Keratinocyte (primary cell): ENCODE measurements around the gene SLC13A3. TPM values are rescaled to one million over a fixed set of nuclear protein-coding genes. Genes with fewer than 3 reads are reported as not detected.

ENCODE experiments used
- DNase-seq: peaks from one replicate; pipeline ENCODE4 v3.0.0-alpha.2; 2011; ENCODE audit warnings: low read depth, missing footprints, low spot score
- FAIRE-seq: peaks from 2 replicates; lab custom pipeline; 2011; peaks lifted over from hg19 to GRCh38; lab: Jason Lieb, UNC
- H2AFZ ChIP-seq: 2 replicates; pipeline ENCODE4 v1.6.0; 2012; ENCODE audit warnings: low read length, control low read depth, inconsistent platforms; ENCODE audit not compliant: control insufficient read depth
- H3K27ac ChIP-seq: 2 replicates; pipeline ENCODE4 v1.5.1; 2011; ENCODE audit warnings: low read length; ENCODE audit not compliant: control insufficient read depth, insufficient read depth
- H3K27me3 ChIP-seq: 3 replicates; pipeline ENCODE4 v1.6.0; 2011; ENCODE audit warnings: low read length; ENCODE audit not compliant: control insufficient read depth, insufficient read depth; ENCODE audit errors: extremely low read depth
- H3K36me3 ChIP-seq, 2 experiments: 2 replicates in 1 of 2; 3 replicates in 1 of 2; pipeline ENCODE4 v1.5.1; 2011; ENCODE audit warnings: low read length in 2 of 2, mild to moderate bottlenecking in 1 of 2; ENCODE audit not compliant: control insufficient read depth in 2 of 2, insufficient read depth in 2 of 2; ENCODE audit errors: extremely low read depth in 1 of 2
- H3K4me1 ChIP-seq: 3 replicates; pipeline ENCODE4 v1.5.1; 2011; ENCODE audit warnings: low read length; ENCODE audit not compliant: control insufficient read depth, insufficient read depth; ENCODE audit errors: extremely low read depth
- H3K4me2 ChIP-seq: 3 replicates; pipeline ENCODE4 v1.6.0; 2011; ENCODE audit warnings: low read depth, low read length; ENCODE audit not compliant: control insufficient read depth, insufficient read depth; ENCODE audit errors: extremely low read depth
- H3K4me3 ChIP-seq, 3 experiments: fragments of 200-600 bp in 1 of 3; sonication (generic) in 1 of 3; 2 replicates in 2 of 3; 3 replicates in 1 of 3; pipeline ENCODE4 v1.5.1; 2011 to 2016; ENCODE audit warnings: low read length in 3 of 3, mild to moderate bottlenecking in 3 of 3, control low read depth in 2 of 3, inconsistent platforms in 1 of 3, low read depth in 1 of 3, mixed read lengths in 1 of 3, mixed run types in 1 of 3, moderate library complexity in 1 of 3; ENCODE audit not compliant: control insufficient read depth in 2 of 3, insufficient read depth in 2 of 3; ENCODE audit errors: extremely low read depth in 1 of 3
- H3K79me2 ChIP-seq: 2 replicates; pipeline ENCODE4 v1.6.0; 2012; ENCODE audit warnings: low read length; ENCODE audit not compliant: control insufficient read depth, insufficient read depth
- H3K9ac ChIP-seq: 3 replicates; pipeline ENCODE4 v1.6.0; 2011; ENCODE audit warnings: low read length; ENCODE audit not compliant: control insufficient read depth, insufficient read depth; ENCODE audit errors: extremely low read depth
- H3K9me1 ChIP-seq: 3 replicates; pipeline ENCODE4 v1.6.0; 2011; ENCODE audit warnings: low read length; ENCODE audit not compliant: control insufficient read depth, insufficient read depth; ENCODE audit errors: extremely low read depth
- H3K9me3 ChIP-seq: 2 replicates; pipeline ENCODE4 v1.5.1; 2012; ENCODE audit warnings: low read depth, low read length; ENCODE audit not compliant: control insufficient read depth
- H4K20me1 ChIP-seq: 3 replicates; pipeline ENCODE4 v1.6.0; 2011; ENCODE audit warnings: low read length; ENCODE audit not compliant: control insufficient read depth, insufficient read depth; ENCODE audit errors: extremely low read depth
- EZH2 ChIP-seq: IDR thresholded peaks from one replicate; pipeline ENCODE4 v1.6.1; 2012; ENCODE audit warnings: inconsistent platforms, mild to moderate bottlenecking, low read length, moderate library complexity
- dilution Hi-C: fragments of 300-500 bp; cut with MboI; formaldehyde crosslinking; loops from one replicate; pipeline ENCODE4 v1.7.0; 2020; ENCODE audit warnings: low sequenced_read_pairs; ENCODE audit not compliant: extremely low pct_ligation_motif_present
- polyA plus RNA-seq, 5 experiments: library from polyadenylated mRNA; depleted of rRNA in 3 of 5; stranded (reverse) in 3 of 5; stranded (forward) in 1 of 5; unstranded in 1 of 5; fragments of >200 nt; gene quantifications; 1 replicate in 1 of 5; 2 replicates in 3 of 5; 3 replicates in 1 of 5; pipeline versions ENCODE4 v1.2.1 to v1.2.3, GENCODE V29; 2011 to 2012; ENCODE audit warnings: missing spikeins in 2 of 5, low read depth in 1 of 5, low replicate concordance in 1 of 5
- TF ChIP-seq, protein P1 (sequence below), 3 experiments: IDR thresholded peaks in 1 of 3; conservative IDR thresholded peaks in 1 of 3; optimal IDR thresholded peaks in 1 of 3; 2 replicates in 2 of 3; 3 replicates in 1 of 3; pipeline versions ENCODE3 to v1.5.1; 2011; ENCODE audit warnings: low read length in 3 of 3, mild to moderate bottlenecking in 3 of 3, moderate library complexity in 2 of 3, control low read depth in 1 of 3, inconsistent platforms in 1 of 3; ENCODE audit not compliant: insufficient read depth in 2 of 3; ENCODE audit errors: extremely low read depth in 1 of 3

SLC13A3 gene
- polyA plus RNA-seq, 1 donor (not counting 4 experiments of a cell fraction or from before 2014, with no cell fraction given): 4.5 TPM

DNA sequence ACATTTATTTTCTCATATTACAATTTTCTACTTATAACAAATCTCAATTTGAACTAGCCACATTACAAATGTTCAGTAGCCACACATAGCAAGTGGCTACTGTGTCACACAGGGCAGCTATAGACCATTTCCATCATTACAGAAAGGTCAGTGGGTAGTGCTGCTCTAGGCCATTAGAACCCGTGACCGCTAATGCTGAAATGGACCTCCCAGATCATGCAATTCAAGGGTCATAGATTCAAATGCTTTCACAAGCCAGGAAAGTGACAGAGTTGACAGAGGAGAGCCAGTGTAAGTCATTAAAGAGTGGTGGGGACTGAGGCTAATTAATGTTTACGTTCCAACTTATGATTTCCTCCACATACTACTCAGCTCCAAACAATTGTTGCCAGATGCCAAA lies 97.3 kb downstream of the SLC13A3 start:
- H2AFZ ChIP-seq: no peak overlapping the region
- no peaks in the 10 kb centered on the region for H3K9me1 ChIP-seq
- H4K20me1 ChIP-seq: no peaks in the 10 kb centered on the region
- dilution Hi-C loops: no loop called here
- no peaks in the 10 kb centered on the region for H3K79me2 ChIP-seq
- H3K27me3 ChIP-seq: peaks cover 6% of the 10 kb centered on the region
- H3K9me3 ChIP-seq: no peaks in the 10 kb centered on the region
- TF ChIP-seq, protein P1, sequence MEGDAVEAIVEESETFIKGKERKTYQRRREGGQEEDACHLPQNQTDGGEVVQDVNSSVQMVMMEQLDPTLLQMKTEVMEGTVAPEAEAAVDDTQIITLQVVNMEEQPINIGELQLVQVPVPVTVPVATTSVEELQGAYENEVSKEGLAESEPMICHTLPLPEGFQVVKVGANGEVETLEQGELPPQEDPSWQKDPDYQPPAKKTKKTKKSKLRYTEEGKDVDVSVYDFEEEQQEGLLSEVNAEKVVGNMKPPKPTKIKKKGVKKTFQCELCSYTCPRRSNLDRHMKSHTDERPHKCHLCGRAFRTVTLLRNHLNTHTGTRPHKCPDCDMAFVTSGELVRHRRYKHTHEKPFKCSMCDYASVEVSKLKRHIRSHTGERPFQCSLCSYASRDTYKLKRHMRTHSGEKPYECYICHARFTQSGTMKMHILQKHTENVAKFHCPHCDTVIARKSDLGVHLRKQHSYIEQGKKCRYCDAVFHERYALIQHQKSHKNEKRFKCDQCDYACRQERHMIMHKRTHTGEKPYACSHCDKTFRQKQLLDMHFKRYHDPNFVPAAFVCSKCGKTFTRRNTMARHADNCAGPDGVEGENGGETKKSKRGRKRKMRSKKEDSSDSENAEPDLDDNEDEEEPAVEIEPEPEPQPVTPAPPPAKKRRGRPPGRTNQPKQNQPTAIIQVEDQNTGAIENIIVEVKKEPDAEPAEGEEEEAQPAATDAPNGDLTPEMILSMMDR (optimal IDR thresholded peaks at IDR 0.05 in 1 of 3, IDR thresholded peaks at IDR 0.05 in 1 of 3, conservative IDR thresholded peaks at IDR 0.05 in 1 of 3; ENCODE audit: extremely low read depth in 1 of 3, insufficient read depth in 2 of 3, low read length in 3 of 3): no peak
- DNase-seq: no peak
- no peak overlapping the region for H3K4me2 ChIP-seq
- no peak overlapping the region for H3K9ac ChIP-seq
- no peaks in the 10 kb centered on the region for H3K4me1 ChIP-seq
- no peak overlapping the region for H3K4me3 ChIP-seq
- no peak overlapping the region for H3K27ac ChIP-seq
- no peaks in the 10 kb centered on the region for H3K36me3 ChIP-seq
- FAIRE-seq: no peak

DNA sequence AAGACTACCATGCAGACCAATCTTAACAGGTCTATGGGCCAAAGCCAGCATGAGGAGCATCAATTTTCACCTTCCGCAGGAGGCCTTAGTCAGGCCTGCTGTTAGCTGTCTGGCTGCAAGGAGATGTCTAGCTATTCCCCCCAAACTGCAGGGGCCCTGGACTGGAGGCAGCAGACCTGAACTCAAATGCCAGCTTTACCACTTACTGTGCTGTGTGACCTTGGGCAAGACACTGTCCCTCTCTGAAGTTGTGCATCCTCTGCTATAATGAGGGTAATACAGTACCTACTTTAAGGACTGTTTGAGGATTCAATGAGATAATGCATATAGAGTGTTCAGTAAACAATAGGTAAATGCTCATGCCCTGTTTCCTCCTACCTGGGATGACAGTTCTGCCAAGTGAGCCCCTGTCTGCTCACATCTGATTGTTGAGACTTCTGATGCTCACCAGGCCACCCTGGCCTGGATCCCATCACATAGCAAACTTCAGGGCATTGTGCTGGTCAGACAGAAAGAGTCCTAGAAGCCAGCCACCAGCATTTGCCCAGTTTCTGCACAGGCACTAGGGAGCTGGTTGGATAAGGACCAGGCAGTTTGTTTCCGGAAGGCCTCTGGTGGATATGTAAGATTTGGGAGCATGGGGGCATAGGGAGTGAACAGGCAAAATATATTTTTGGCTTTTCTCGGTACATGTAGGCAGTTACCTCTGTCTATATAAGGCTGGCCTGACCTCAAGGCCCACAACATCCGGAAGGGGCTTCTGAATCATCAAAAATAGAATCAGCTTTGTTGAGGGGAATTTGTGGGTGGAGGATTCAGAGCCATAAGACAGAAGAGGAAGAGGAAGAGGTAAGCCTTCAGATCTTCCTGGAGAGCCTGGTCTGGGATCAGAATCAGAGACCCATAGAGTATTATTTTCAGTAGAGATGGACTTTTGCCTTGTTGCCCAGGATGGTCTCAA lies 98.5 kb downstream of the SLC13A3 start:
- H3K36me3 ChIP-seq: no peaks in the 10 kb centered on the region
- dilution Hi-C loops: no loop called here
- no peak overlapping the region for H3K4me3 ChIP-seq
- H3K4me1 ChIP-seq: no peaks in the 10 kb centered on the region
- H3K9me1 ChIP-seq: no peaks in the 10 kb centered on the region
- H2AFZ ChIP-seq: no peak overlapping the region
- no peak overlapping the region for H3K27ac ChIP-seq
- TF ChIP-seq EZH2: no peak
- TF ChIP-seq, protein P1 (optimal IDR thresholded peaks at IDR 0.05 in 1 of 3, IDR thresholded peaks at IDR 0.05 in 1 of 3, conservative IDR thresholded peaks at IDR 0.05 in 1 of 3; ENCODE audit: extremely low read depth in 1 of 3, insufficient read depth in 2 of 3, low read length in 3 of 3): no peak
- DNase-seq (no peak), FAIRE-seq (no peak)
- H3K9ac ChIP-seq: no peak overlapping the region
- no peaks in the 10 kb centered on the region for H3K79me2 ChIP-seq
- H3K9me3 ChIP-seq: no peaks in the 10 kb centered on the region
- no peak overlapping the region for H3K4me2 ChIP-seq
- no peaks in the 10 kb centered on the region for H4K20me1 ChIP-seq
- H3K27me3 ChIP-seq: peaks cover 6% of the 10 kb centered on the region
